Transverse colon (tissue), 4 donors: ENCODE measurements around the gene CERT1. TPM values are rescaled to one million over a fixed set of nuclear protein-coding genes. Genes with fewer than 3 reads are reported as not detected.
"Not testable (repeated sequence)": the region's sequence is repeated elsewhere in the genome, so short reads cannot be mapped to it uniquely, and the experiment has no call there.

Experiments used
- DNase-seq: peaks from one replicate; pipeline ENCODE4 v3.0.0-alpha.2; 2019
- H3K27ac ChIP-seq, 4 donors: fragments of 200-600 bp; sonication (generic); 2 replicates each; pipeline ENCODE4 v1.5.1; 2016 to 2018; ENCODE audit warnings: inconsistent platforms in 4 of 4
- H3K27me3 ChIP-seq: fragments of 200-600 bp; sonication (generic); 2 replicates; pipeline ENCODE4 v1.5.1; 2017; ENCODE audit warnings: inconsistent platforms
- H3K36me3 ChIP-seq, 4 donors: fragments of 200-600 bp; sonication (generic); 2 replicates each; pipeline ENCODE4 v1.5.1; 2017 to 2019; ENCODE audit warnings: inconsistent platforms in 4 of 4
- H3K4me1 ChIP-seq, 4 donors: fragments of 200-600 bp; sonication (generic); 2 replicates each; pipeline ENCODE4 v1.5.1; 2017 to 2020; ENCODE audit warnings: inconsistent platforms in 4 of 4
- H3K4me3 ChIP-seq, 4 donors: fragments of 200-600 bp; sonication (generic); 1 replicate in 1 of 4; 2 replicates in 3 of 4; pipeline versions ENCODE4 v1.5.1 to v1.6.1; 2017 to 2019; ENCODE audit warnings: inconsistent platforms in 4 of 4
- H3K9me3 ChIP-seq, 2 donors: fragments of 200-600 bp; sonication (generic); 2 replicates each; pipeline ENCODE4 v1.5.1; 2017 to 2019; ENCODE audit warnings: inconsistent platforms in 2 of 2
- CTCF ChIP-seq, 5 experiments: fragments of 200-600 bp in 3 of 5; fragments of 450-650 bp in 2 of 5; sonication (generic) in 3 of 5; IDR thresholded peaks; 1 replicate in 2 of 5; 2 replicates in 3 of 5; pipeline ENCODE4 v1.5.1; 2016 to 2017; ENCODE audit warnings: antibody characterized with exemption in 5 of 5, inconsistent platforms in 3 of 5, mild to moderate bottlenecking in 2 of 5, moderate library complexity in 1 of 5
- EP300 ChIP-seq: sonication (generic); formaldehyde crosslinking; IDR thresholded peaks from one replicate; pipeline ENCODE4 v1.6.1; 2017; ENCODE audit warnings: antibody characterized with exemption, low read depth
- POLR2A ChIP-seq: fragments of 450-650 bp; IDR thresholded peaks from one replicate; pipeline ENCODE4 v1.6.1; 2016; ENCODE audit warnings: antibody characterized with exemption, mild to moderate bottlenecking, moderate library complexity
- POLR2AphosphoS5 ChIP-seq, 3 donors: sonication (generic); formaldehyde crosslinking; IDR thresholded peaks; one replicate each; pipeline ENCODE4 v1.6.1; 2016; ENCODE audit warnings: antibody characterized with exemption in 3 of 3
- WGBS, 2 donors: methylation state at CpG; one replicate each; pipeline ENCODE4 v1.1.5; 2018; ENCODE audit warnings: low coverage in 1 of 2; 5-methylcytosine and 5-hydroxymethylcytosine counted together
- in situ Hi-C, 4 donors: fragments of 200-750 bp; cut with MboI; loops; one replicate each; pipeline versions ENCODE4 v1.15.0 to v1.15.1; 2017; ENCODE audit warnings: low sequenced_read_pairs in 3 of 4, low pct_ligation_motif_present in 1 of 4, low pct_unique_long_range_greater_than_20kb in 1 of 4
- intact Hi-C: fragments of 100-400 bp; cut with DNase I; formaldehyde crosslinking; loops from one replicate; pipeline ENCODE4 v1.15.1; 2023; ENCODE audit warnings: low total_unique reads
- total RNA-seq, 4 donors: library from RNA; depleted of rRNA; stranded (reverse); fragments of >200 nt; gene quantifications; one replicate each; pipeline ENCODE4 v1.1.0, GENCODE V29; 2016

CERT1 gene
- total RNA-seq, result 10 to 100 TPM; 33.2 to 59.5 (median 39.4) TPM

DNA sequence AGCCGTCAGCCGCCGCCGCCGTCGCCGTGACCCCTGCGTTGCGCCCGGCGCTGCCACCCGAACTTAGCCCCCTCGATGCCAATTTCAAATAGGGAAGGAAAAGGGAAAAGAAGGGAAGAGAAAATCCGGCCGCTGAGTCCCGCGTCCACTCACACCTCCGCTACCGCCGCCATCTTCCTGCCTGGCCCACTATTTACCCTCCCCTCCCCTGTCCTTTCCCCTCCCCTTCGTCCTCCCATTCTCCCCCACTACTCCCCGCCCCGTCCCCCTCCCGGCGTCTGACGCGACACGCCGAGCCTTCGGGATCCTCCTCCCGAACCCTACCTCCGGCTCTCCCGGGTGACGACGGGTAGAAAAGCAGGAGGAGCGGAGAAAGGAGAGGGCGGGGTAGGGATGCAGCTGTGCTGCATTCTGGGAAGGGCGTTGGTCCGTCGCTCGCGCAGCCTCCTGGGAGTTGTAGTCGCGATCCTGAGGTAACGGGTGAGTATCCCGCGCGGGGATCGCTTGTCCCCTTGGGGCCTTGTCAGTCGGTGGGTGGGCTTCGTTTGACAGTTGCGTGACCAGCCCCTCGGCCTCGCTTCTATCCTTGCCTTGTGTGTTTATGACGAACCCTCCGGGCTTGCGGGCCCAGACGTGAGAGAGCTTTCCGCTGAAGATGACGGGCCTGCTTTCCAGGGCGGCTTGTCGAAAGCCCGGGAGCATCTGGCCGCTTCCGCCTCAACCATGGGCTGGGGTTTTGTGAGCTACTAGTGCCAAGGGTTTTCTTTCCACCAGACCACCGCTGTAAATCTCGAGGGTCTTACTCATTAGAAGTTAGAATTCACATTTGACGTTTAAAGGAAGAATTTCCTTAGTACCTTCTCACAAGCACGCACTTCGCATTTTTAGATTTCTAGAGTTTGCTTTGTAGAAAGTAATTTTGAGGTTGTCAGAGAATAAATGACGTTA, at the start of gene CERT1, which contains the start of gene POLK:
Gene CERT1, minus strand, starts transcription at position 195 of the 948 bp plus-strand sequence. CDS start 422 bp downstream, outside the sequence.
Gene POLK, plus strand, starts transcription at position 457 of the 948 bp plus-strand sequence.
- in situ Hi-C loops (loop anchor here in 1 of 4 donors (25.0 kb wide), 2 partner anchors 274 to 1949 kb away; partner anchors contain the start of genes ANKRA2, ANKRD31 and UTP15), intact Hi-C loops (no loop called here)
- Histone ChIP-seq H3K4me3 (peak within 1 kb of the TSS; percentile 64 to 82 (median 79)), H3K27ac (peak within 1 kb of the TSS; percentile 90 to 94 (median 94)), H3K36me3 (no peaks in the 10 kb centered on the region), H3K27me3 (no peaks in the 10 kb centered on the region), H3K4me1 (peaks cover 12 to 49% (median 18%) of the 10 kb centered on the region in 4 donors), H3K9me3 (no peaks in the 10 kb centered on the region)
- WGBS, 2 donors, result 1 to 7% methylated on average over 3 to 39 of the region's 71 CpGs
- peak; percentile 98 for DNase-seq
- peak; percentile 87 to 89 (median 87) for TF ChIP-seq POLR2AphosphoS5 (IDR thresholded peaks at IDR 0.05)
- no peak for TF ChIP-seq CTCF (IDR thresholded peaks at IDR 0.05)
- TF ChIP-seq POLR2A, result peak; percentile 95

- H3K9me3 ChIP-seq, H3K4me1 ChIP-seq, in situ Hi-C loops, DNase-seq, H3K36me3 ChIP-seq, H3K4me3 ChIP-seq, intact Hi-C loops, H3K27me3 ChIP-seq, H3K27ac ChIP-seq: not testable (repeated sequence)
- 100% methylated on average over 1 of the region's 1 CpG for WGBS, 2 donors
Observed at GRCh38 chr5:75560655-75561054, 49.2 kb upstream of the CERT1 start.

GRCh38 chr5:75558981-75559632, 47.7 kb upstream of the CERT1 start:
- Histone ChIP-seq H3K4me1 (no peaks in the 10 kb centered on the region), H3K36me3 (peaks cover 0 to 6% (median 0%) of the 10 kb centered on the region in 4 donors), H3K4me3 (no peak overlapping the region), H3K27me3 (no peaks in the 10 kb centered on the region), H3K9me3 (peaks cover 0 to 7% of the 10 kb centered on the region in 2 donors), H3K27ac (peak overlapping the region in 1 of 4 donors; percentile 2)
- in situ Hi-C loops, result no loop called here
- intact Hi-C loops, result no loop called here
- no peak for TF ChIP-seq EP300
- TF ChIP-seq POLR2A, result no peak
- TF ChIP-seq CTCF (IDR thresholded peaks at IDR 0.05), result no peak
- no peak for TF ChIP-seq POLR2AphosphoS5 (IDR thresholded peaks at IDR 0.05)
- WGBS, 2 donors, result 46 to 70% methylated on average over 4 of the region's 4 CpGs
- no peak for DNase-seq

DNA sequence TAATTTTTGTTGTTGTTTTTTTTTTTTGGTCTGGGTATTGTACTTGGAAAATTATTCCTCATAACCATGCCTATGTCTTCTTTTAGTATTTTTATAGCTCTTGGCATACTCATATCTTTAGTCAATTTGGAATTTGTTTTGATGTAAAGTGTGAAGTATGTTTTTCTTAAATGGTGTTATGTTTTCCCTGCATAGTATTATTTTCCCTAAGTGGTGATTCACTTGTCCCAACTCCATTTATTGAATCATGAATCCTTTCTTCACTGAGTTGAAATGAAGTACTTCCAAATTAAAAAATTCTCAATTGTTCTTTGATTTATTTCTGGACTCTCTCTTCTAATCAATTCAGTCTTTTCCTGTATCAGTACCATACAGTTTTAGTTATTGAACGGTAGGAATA, 46.8 kb upstream of the CERT1 start:
- no peak for DNase-seq
- WGBS, 2 donors, result 90 to 94% methylated on average over 1 of the region's 1 CpG
- H3K4me1 ChIP-seq, result no peaks in the 10 kb centered on the region
- no peak for TF ChIP-seq EP300
- TF ChIP-seq CTCF (IDR thresholded peaks at IDR 0.05), result no peak
- TF ChIP-seq POLR2AphosphoS5 (IDR thresholded peaks at IDR 0.05), result no peak
- no peak for TF ChIP-seq POLR2A
- in situ Hi-C loops, result no loop called here
- no peak overlapping the region for H3K27ac ChIP-seq
- H3K9me3 ChIP-seq, result peaks cover 0 to 6% of the 10 kb centered on the region in 2 donors
- intact Hi-C loops, result no loop called here
- peaks cover 0 to 6% (median 2%) of the 10 kb centered on the region in 4 donors for H3K36me3 ChIP-seq
- H3K27me3 ChIP-seq, result no peaks in the 10 kb centered on the region
- no peak overlapping the region for H3K4me3 ChIP-seq
